ENCODE results near the gene SNTG2. TPM values are rescaled to one million over a fixed set of nuclear protein-coding genes. Genes with fewer than 3 reads are reported as not detected.

The SNTG2 gene
- total RNA-seq, 1 donor from 2014 or later: 2.2 TPM

GRCh38 chr2:953408-953807 lies 2.8 kb downstream of the SNTG2 start:
- intact Hi-C loops (cut with micrococcal nuclease): no loop called here
- ChIA-PET POLR2A (no interaction called here), CTCF (no interaction called here)
- TF ChIP-seq CTCF (IDR thresholded peaks at IDR 0.05): no peak
- Mint-ChIP-seq H3K27ac (no peak overlapping the region), H3K4me3 (no peak overlapping the region), H3K36me3 (ENCODE audit: low read depth) (no peaks in the 10 kb centered on the region), H3K9me3 (no peaks in the 10 kb centered on the region), H3K27me3 (peaks cover 24% of the 10 kb centered on the region), H3K4me1 (peaks cover 11% of the 10 kb centered on the region)
- no peak for DNase-seq
- ATAC-seq (ENCODE audit: low read depth): no peak

- intact Hi-C loops (cut with micrococcal nuclease): no loop called here
- no peak overlapping the region for H3K4me3 Mint-ChIP-seq
- H3K9me3 Mint-ChIP-seq: no peaks in the 10 kb centered on the region
- CTCF ChIA-PET: interaction anchor here (0.5 to 0.9 kb wide), 2 partner anchors 20 to 823 kb away, joined by 3 read pairs; no protein-coding TSS in a partner anchor
- DNase-seq (no peak), ATAC-seq (ENCODE audit: low read depth) (no peak)
- H3K36me3 Mint-ChIP-seq (ENCODE audit: low read depth): no peaks in the 10 kb centered on the region
- TF ChIP-seq CTCF (IDR thresholded peaks at IDR 0.05): no peak
- H3K27ac Mint-ChIP-seq: no peak overlapping the region
- H3K27me3 Mint-ChIP-seq: peaks cover 22% of the 10 kb centered on the region
- peaks cover 13% of the 10 kb centered on the region for H3K4me1 Mint-ChIP-seq
- POLR2A ChIA-PET: no interaction called here
Measured at GRCh38 chr2:953975-954686, 3.5 kb downstream of the SNTG2 start.

- H3K27me3 Mint-ChIP-seq: peaks cover 17% of the 10 kb centered on the region
- no peak overlapping the region for H3K4me3 Mint-ChIP-seq
- ATAC-seq (ENCODE audit: low read depth): no peak
- H3K36me3 Mint-ChIP-seq (ENCODE audit: low read depth): no peaks in the 10 kb centered on the region
- no peak for DNase-seq
- no peak for TF ChIP-seq CTCF (IDR thresholded peaks at IDR 0.05)
- no peaks in the 10 kb centered on the region for H3K9me3 Mint-ChIP-seq
- intact Hi-C loops (cut with micrococcal nuclease): no loop called here
- ChIA-PET POLR2A (no interaction called here), CTCF (interaction anchor here (0.5 to 0.9 kb wide), 2 partner anchors 19 to 823 kb away, joined by 3 read pairs; no protein-coding TSS in a partner anchor)
- H3K4me1 Mint-ChIP-seq: peaks cover 12% of the 10 kb centered on the region
- no peak overlapping the region for H3K27ac Mint-ChIP-seq
Measured at GRCh38 chr2:954687-955000, 4.0 kb downstream of the SNTG2 start.

GRCh38 chr2:955829-956731 lies 5.4 kb downstream of the SNTG2 start:
- Mint-ChIP-seq H3K4me1 (peaks cover 9% of the 10 kb centered on the region), H3K27ac (no peak overlapping the region), H3K9me3 (no peaks in the 10 kb centered on the region), H3K36me3 (ENCODE audit: low read depth) (no peaks in the 10 kb centered on the region), H3K4me3 (no peak overlapping the region), H3K27me3 (peaks cover 17% of the 10 kb centered on the region)
- TF ChIP-seq CTCF (IDR thresholded peaks at IDR 0.05): no peak
- intact Hi-C loops (cut with micrococcal nuclease): no loop called here
- ChIA-PET POLR2A (no interaction called here), CTCF (no interaction called here)
- ATAC-seq (ENCODE audit: low read depth) (no peak), DNase-seq (no peak)

GRCh38 chr2:959457-959856 lies 8.8 kb downstream of the SNTG2 start:
- ChIA-PET POLR2A (no interaction called here), CTCF (no interaction called here)
- no peak for TF ChIP-seq CTCF (IDR thresholded peaks at IDR 0.05)
- Mint-ChIP-seq H3K4me1 (peaks cover 5% of the 10 kb centered on the region), H3K9me3 (no peaks in the 10 kb centered on the region), H3K4me3 (no peak overlapping the region), H3K27ac (no peak overlapping the region), H3K36me3 (ENCODE audit: low read depth) (no peaks in the 10 kb centered on the region), H3K27me3 (peaks cover 8% of the 10 kb centered on the region)
- intact Hi-C loops (cut with micrococcal nuclease): no loop called here
- ATAC-seq (ENCODE audit: low read depth): no peak
- DNase-seq: no peak
